DMS 273 (cell line): ENCODE measurements around the gene GPR18.
A peak's percentile ranks its signal among the peaks of the same experiment; 100 is the strongest.
"Not testable (repeated sequence)": the region's sequence is repeated elsewhere in the genome, so short reads cannot be mapped to it uniquely, and the experiment has no call there.

Experiments
- DNase-seq: peaks from one replicate; lab custom pipeline; 2025; ENCODE audit not compliant: unreplicated experiment; lab: John Stamatoyannopoulos, UW

GPR18 gene

GRCh38 chr13:99268822-99269221 is 10.6 kb upstream of the GPR18 start:
- DNase-seq: no peak

DNA sequence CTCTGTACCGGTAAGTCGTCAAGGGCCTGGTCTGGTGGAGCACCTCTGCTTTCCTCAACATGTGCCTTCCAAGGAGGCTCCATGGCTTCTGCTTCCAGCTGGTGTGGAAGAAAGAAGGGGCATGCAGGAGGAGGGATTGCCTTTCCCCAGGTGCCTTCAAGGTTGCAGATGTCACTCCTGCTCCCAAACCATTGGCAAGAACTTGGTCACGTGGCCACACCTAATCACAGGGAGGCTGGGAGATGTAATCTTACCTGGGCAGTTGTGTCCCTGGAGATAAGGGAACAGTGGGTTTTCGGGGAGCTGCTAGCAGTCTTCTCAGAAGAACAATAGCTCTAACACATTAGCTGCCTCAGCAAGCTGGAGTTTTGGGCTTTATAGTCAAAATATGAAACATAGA is 9.7 kb upstream of the GPR18 start:
- DNase-seq: no peak

DNA sequence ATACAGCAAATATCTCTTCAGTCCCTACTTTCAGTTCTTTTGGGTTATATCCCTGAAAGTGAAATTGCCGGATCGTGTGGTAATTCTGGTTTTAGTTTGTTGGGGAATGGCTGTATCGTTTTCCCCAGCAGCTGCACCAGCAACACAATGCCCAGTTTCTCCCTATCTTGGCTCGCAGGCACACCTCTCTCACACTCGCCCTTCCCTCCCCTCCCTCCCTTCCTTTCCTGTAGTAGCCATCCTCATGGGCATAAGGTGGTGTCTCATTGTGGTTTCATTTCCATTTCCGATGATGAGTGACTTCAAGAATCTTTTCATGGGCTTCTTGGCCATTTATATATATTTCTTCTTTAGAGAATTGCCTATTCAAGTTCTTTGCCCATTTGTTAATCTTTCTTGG is 8.6 kb upstream of the GPR18 start:
- DNase-seq: no peak

GRCh38 chr13:99265821-99266426 is 7.7 kb upstream of the GPR18 start:
- peak; percentile 41 for DNase-seq

GRCh38 chr13:99265162-99265800 is 7.1 kb upstream of the GPR18 start:
- no peak for DNase-seq

DNA sequence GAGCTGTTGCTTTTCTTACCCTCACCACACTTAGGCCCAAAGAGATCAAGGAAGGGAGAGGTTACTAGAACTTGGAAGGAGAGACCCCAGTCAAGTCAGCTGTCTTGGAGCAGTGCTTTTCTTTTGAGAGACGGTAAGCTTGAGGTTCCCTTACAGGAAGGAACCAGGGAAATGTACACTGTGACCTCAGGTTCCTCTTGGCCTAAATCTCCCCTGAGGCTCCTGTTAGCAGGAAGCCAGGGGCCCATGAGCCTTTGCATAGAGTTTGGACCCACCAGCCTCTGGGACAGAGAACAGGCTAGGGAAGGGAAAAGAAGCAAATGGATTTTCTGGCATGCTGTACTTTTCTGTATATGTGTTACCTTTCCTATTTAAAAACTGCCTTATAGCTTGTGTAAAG is 5.9 kb upstream of the GPR18 start:
- DNase-seq: no peak

- DNase-seq: no peak
Measured at GRCh38 chr13:99263126-99263785, 5.1 kb upstream of the GPR18 start.

DNA sequence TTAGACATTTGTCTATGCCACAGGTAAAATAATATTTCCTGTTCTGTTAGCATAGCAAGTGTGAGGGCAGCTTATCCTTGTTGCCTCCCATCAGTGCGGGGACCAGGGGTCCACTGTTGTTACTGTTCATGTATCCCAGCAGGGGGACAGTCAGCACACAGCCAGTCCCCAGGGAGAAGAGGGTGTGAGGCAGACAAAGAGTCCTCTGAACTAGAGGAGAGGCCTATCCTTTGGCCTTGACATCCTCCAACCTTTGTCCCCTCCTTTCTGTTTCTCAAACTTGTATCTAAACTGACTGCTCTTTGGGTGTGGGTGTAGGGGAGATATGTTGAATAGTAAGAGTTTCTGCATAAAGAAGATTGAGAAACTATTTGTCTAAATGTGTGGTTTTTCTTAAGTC is 2.9 kb upstream of the GPR18 start:
- no peak for DNase-seq

DNA sequence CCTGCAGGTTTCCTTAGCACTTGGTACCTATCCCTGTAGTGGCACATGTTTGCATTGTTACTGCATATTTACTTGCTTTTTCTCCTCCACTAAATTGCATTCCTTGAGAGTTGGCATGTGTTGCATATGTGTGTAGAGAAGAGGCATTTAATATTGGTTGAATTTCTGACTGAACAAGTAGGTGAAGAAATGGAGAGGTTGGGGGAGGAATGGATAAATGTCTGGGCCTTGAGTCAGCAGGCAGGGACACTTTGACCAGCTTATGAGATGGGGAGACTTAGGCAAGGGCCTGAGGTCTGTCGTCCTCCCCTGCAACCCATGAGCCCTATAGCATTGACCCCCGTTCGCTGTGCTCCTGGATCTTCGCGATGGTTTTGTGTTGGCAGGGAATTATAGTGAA is 2.0 kb upstream of the GPR18 start:
- DNase-seq: no peak

DNA sequence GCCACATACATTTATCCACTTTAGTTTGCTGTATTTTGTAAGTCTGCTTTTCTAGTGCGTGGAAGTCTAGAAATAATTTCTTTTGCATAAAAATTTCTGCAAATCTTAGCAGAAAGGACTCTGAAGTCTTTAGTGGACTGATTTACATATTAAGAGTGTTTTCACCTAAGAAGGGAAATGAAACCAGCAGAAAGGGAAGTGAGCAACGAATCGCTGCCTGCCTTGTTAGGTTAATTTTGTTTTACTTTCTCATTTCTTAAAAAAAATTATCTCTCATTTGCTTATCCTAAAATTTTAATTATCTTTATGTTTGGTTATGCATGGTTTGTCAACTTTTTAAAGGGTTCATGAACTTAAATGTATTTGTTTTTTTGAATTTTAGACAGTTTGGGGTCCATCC is 767 bp upstream of the GPR18 start:
- no peak for DNase-seq

DNA sequence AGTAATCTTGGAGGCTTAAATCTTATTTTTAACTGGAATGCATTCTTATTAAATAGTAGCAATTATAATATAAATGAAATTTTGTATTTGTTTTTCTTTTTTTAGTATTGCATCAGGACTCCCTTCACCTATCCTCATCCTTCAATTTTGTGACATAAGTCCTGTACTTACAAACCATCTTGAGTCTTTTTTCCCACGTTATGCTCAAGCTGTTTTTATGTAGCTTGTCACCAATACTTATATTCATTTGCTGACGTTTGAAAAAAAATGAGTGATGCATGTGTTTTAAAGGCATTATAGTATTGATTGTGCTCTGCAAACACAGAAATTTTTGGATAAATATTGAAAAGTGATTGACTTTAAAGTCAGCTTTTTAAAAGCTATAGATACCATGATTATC is 888 bp downstream of the GPR18 start:
- DNase-seq: no peak

DNA sequence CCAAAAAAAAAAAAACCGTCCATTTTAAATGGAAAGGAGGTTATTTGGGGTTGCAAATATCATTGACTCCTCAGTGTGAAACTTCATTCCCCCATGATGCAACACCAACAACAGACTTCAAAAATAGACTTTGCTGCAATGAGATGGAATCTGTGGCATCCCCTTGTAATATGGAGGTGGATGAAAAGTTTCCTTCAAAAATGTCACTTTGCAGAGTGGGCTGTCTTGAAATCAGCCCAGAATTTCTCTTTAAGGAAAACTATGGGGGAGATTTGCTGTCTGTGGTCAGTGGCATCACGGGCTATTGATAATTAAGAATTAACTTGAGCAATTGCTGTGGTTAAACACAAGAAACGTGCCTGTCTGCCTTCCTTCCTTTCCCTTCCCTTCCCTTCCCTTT is 1.5 kb downstream of the GPR18 start:
- no peak for DNase-seq

GRCh38 chr13:99256283-99256682 is 1.9 kb downstream of the GPR18 start:
- no peak for DNase-seq

DNA sequence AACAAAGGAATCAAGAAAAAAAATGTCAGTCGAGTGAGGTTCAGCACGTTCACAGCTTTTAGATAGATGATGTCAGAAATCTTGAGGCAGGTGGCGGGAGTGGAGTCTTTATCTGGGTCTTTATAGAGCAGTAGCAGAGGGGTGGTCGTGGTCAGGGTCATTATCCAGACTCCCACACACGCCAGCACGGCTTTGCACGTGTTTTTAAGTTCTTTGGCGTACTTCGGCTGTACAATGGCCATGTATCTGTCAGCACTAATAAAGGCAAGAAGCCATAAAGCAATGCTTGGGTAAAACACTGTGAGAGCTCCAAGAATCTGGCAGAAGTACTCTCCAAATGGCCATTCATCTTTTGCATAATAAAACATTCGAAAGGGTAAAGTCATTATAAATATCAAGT is 2.9 kb downstream of the GPR18 start:
- no peak for DNase-seq

- no peak for DNase-seq
Measured at GRCh38 chr13:99254830-99255229, 3.3 kb downstream of the GPR18 start.

- DNase-seq: no peak
Measured at GRCh38 chr13:99251921-99252320, 6.3 kb downstream of the GPR18 start.

GRCh38 chr13:99250982-99251825 is 7.0 kb downstream of the GPR18 start:
- DNase-seq: no peak

- not testable (repeated sequence) for DNase-seq
Measured at GRCh38 chr13:99249606-99250005, 8.6 kb downstream of the GPR18 start.

GRCh38 chr13:99249178-99249577 is 9.0 kb downstream of the GPR18 start:
- DNase-seq: not testable (repeated sequence)

- DNase-seq: no peak
Measured at GRCh38 chr13:99246100-99246499, 12.1 kb downstream of the GPR18 start.

- no peak for DNase-seq
Measured at GRCh38 chr13:99237981-99238662, 20.1 kb downstream of the GPR18 start.
